SK-N-MC (cell line): Measurements from ENCODE around the gene AQP1.

Source experiments
- DNase-seq: peaks from one replicate; pipeline ENCODE4 v3.0.0-alpha.2; 2011; ENCODE audit warnings: low read depth, low spot score
- H3K27ac ChIP-seq: fragments of 200-600 bp; sonication (generic); 2 replicates; pipeline ENCODE4 v1.5.1; 2016; ENCODE audit warnings: mixed run types
- H3K36me3 ChIP-seq: fragments of 200-600 bp; sonication (generic); 2 replicates; pipeline ENCODE4 v1.6.1; 2017; ENCODE audit warnings: antibody characterized with exemption, low read length, mixed read lengths; ENCODE audit not compliant: insufficient read depth
- H3K4me3 ChIP-seq: fragments of 200-600 bp; sonication (generic); 2 replicates; pipeline ENCODE4 v1.5.1; 2016
- H3K9ac ChIP-seq: fragments of 200-600 bp; sonication (generic); 2 replicates; pipeline ENCODE4 v1.8.0; 2017; ENCODE audit warnings: mixed run types, mixed read lengths; ENCODE audit not compliant: insufficient read length
- H3K9me3 ChIP-seq: fragments of 200-600 bp; sonication (generic); 2 replicates; pipeline ENCODE4 v1.6.1; 2017; ENCODE audit warnings: low read depth, mild to moderate bottlenecking, antibody characterized with exemption, low read length, moderate library complexity, mixed read lengths
- EZH2 ChIP-seq: fragments of 200-600 bp; sonication (generic); IDR thresholded peaks from one replicate; pipeline ENCODE4 v1.6.1; 2017; ENCODE audit warnings: antibody characterized with exemption
- FOXP2 ChIP-seq: optimal IDR thresholded peaks from 2 replicates; pipeline ENCODE3; 2011; ENCODE audit warnings: mild to moderate bottlenecking, moderate library complexity; ENCODE audit not compliant: insufficient read depth; ENCODE audit errors: extremely low read length, control extremely low read depth
- POLR2AphosphoS5 ChIP-seq: IDR thresholded peaks from 2 replicates; pipeline ENCODE4 v1.6.1; 2012; ENCODE audit warnings: mild to moderate bottlenecking, low read depth, low read length, borderline replicate concordance

Gene AQP1

DNA sequence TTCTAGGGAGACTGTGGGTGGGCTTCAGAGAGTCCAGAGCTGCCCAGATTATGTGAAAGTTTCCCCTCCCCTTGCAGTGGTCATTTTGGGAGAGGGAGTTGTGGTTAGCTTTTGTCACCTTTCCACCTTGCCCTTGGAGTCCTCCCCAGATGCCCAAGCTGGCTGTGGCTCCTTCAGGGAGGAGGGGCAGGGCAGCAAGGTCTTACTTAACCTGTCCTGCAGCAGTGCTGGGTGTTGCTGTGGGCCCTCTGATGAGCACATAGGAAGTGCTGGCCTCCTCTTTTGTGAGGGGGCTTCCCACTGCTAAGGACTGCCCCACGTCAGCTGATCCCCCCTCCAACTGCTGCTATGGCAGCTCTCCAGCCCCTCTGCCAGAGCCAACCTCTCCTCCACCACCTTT, 17.6 kb upstream of the AQP1 start:
- no peak for DNase-seq
- Histone ChIP-seq H3K4me3 (no peak overlapping the region), H3K27ac (no peak overlapping the region), H3K9ac (no peak overlapping the region), H3K36me3 (no peaks in the 10 kb centered on the region), H3K9me3 (no peaks in the 10 kb centered on the region)
- TF ChIP-seq FOXP2 (no peak), EZH2 (no peak), POLR2AphosphoS5 (no peak)

- DNase-seq, result no peak
- no peaks in the 10 kb centered on the region for H3K9me3 ChIP-seq
- TF ChIP-seq EZH2 (no peak), FOXP2 (no peak), POLR2AphosphoS5 (no peak)
- no peak overlapping the region for H3K4me3 ChIP-seq
- H3K36me3 ChIP-seq, result no peaks in the 10 kb centered on the region
- no peak overlapping the region for H3K9ac ChIP-seq
- no peak overlapping the region for H3K27ac ChIP-seq
These were observed 16.6 kb upstream of the AQP1 start for GRCh38 chr7:30894866-30895605.

DNA sequence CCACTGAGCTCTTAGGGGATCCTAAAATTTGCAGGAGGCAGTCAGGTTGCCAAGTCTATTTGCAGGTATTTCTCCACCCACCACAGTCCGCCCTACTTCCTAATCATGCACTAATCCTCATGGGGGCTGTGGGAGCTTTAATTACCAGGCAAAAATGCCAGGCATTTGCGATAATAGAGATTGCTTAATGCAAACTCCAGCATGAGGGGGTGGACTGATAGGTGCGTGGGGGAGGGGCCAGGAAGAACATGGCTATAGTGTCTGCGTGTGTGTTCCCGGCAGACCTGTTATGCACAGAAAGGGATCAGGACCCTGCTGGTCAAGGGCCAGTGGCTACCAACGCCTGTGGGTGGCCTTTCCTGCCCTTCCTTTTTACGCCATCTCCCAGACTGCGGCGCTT, 15.6 kb upstream of the AQP1 start:
- no peak for TF ChIP-seq EZH2
- no peak for TF ChIP-seq POLR2AphosphoS5
- no peak for TF ChIP-seq FOXP2

DNA sequence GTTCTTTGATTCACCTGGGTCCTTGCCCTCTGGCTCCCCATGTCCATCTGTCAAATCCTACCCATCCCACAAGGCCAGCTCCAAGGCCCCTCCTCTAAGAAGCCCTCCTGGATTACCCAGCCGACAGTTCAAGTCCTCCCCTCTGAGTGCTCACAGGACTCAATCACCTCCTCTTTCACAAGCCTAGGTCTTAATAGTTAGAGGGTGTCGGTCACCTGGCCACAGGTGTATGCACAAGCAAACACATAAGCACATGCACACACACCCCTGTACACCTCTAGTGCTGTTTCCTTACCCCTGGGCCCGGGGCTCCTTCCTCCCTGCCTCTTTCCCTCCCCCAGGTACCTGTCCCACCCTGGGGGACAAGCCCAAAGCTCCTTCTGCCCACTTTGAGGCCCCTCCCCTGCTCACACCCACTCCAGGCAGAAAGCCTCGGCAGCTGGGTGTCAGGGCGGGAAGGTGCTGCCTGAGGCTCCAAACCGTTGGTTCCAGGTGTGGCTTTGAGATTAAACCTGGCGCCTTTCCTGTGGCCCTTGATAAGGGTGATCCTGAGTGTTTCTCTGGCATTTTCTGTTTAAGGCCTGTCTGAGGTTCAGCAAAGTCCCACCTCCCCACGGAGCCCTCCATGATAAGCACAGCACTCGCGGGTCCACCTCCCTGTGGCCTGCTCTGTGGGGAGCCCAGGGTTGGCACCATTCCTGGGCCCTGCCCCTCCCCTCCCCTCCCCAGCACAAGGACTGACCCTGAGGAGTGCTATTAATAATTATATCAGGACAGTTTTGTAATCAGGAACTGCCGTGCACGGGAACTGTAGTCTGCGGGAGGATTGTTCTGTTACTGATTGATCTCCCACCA, 14.6 kb upstream of the AQP1 start:
- Histone ChIP-seq H3K9ac (no peak overlapping the region), H3K27ac (no peak overlapping the region), H3K4me3 (no peak overlapping the region), H3K9me3 (no peaks in the 10 kb centered on the region), H3K36me3 (no peaks in the 10 kb centered on the region)
- no peak for DNase-seq
- TF ChIP-seq FOXP2 (no peak), EZH2 (no peak)

More for the DNA sequence above, 15.6 kb upstream of the AQP1 start:
- H3K4me3 ChIP-seq, result no peak overlapping the region
- H3K9ac ChIP-seq, result no peak overlapping the region
- H3K36me3 ChIP-seq, result no peaks in the 10 kb centered on the region
- H3K9me3 ChIP-seq, result no peaks in the 10 kb centered on the region
- no peak overlapping the region for H3K27ac ChIP-seq
- no peak for DNase-seq

GRCh38 chr7:30897770-30898169, 13.9 kb upstream of the AQP1 start:
- Histone ChIP-seq H3K4me3 (no peak overlapping the region), H3K9me3 (no peaks in the 10 kb centered on the region), H3K36me3 (no peaks in the 10 kb centered on the region), H3K27ac (no peak overlapping the region), H3K9ac (no peak overlapping the region)
- TF ChIP-seq EZH2 (no peak), POLR2AphosphoS5 (no peak), FOXP2 (no peak)
- DNase-seq, result no peak

DNA sequence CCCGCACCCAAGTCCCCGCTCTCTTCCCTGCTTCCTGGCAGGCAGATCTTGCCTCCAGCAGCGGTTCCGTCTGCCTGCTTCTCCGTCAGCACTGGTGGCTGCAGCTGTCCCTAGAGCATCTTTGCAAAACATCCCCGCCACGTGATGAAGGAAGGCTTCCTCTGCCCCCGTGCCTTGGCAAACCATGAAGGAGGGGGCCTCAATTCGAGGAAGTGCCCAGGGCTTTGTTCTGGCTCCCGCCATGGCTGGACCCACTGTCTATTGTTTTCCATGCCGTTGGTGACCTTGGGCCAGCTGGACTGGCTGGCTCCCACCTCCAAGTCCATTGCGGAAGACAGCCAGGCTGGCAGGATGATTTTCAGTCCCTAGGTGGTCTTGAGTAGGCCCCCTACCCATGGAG, 13.2 kb upstream of the AQP1 start:
- Histone ChIP-seq H3K4me3 (no peak overlapping the region), H3K9me3 (no peaks in the 10 kb centered on the region), H3K36me3 (no peaks in the 10 kb centered on the region), H3K9ac (no peak overlapping the region), H3K27ac (no peak overlapping the region)
- no peak for TF ChIP-seq POLR2AphosphoS5
- no peak for TF ChIP-seq EZH2
- TF ChIP-seq FOXP2, result no peak
- no peak for DNase-seq

- H3K9me3 ChIP-seq, result no peaks in the 10 kb centered on the region
- no peaks in the 10 kb centered on the region for H3K36me3 ChIP-seq
- no peak overlapping the region for H3K27ac ChIP-seq
- TF ChIP-seq POLR2AphosphoS5, result no peak
- TF ChIP-seq EZH2, result no peak
- no peak for TF ChIP-seq FOXP2
- no peak overlapping the region for H3K9ac ChIP-seq
- no peak overlapping the region for H3K4me3 ChIP-seq
- DNase-seq, result no peak
These were observed 12.6 kb upstream of the AQP1 start for GRCh38 chr7:30899066-30899465.

- Histone ChIP-seq H3K36me3 (no peaks in the 10 kb centered on the region), H3K27ac (no peak overlapping the region), H3K9me3 (no peaks in the 10 kb centered on the region), H3K4me3 (no peak overlapping the region), H3K9ac (no peak overlapping the region)
- no peak for TF ChIP-seq POLR2AphosphoS5
- no peak for TF ChIP-seq FOXP2
- TF ChIP-seq EZH2, result no peak
- no peak for DNase-seq
These were observed 12.0 kb upstream of the AQP1 start for GRCh38 chr7:30899630-30900029.
